Subcutaneous abdominal adipose tissue (tissue), 5 donors: ENCODE measurements around the gene CCL24.
"Not testable (repeated sequence)": the region's sequence is repeated elsewhere in the genome, so short reads cannot be mapped to it uniquely, and the experiment has no call there.

Source experiments
- H3K27ac ChIP-seq: one replicate; pipeline ENCODE4 v1.7.0; 2013; ENCODE audit warnings: low read depth, mild to moderate bottlenecking, inconsistent platforms, low read length, moderate library complexity
- H3K27me3 ChIP-seq, 5 donors: one replicate each; pipeline ENCODE4 v1.7.0; 2013; ENCODE audit warnings: low read length in 5 of 5, inconsistent platforms in 1 of 5; ENCODE audit not compliant: control insufficient read depth in 5 of 5, insufficient read depth in 4 of 5
- H3K36me3 ChIP-seq, 5 donors: one replicate each; pipeline ENCODE4 v1.7.0; 2013; ENCODE audit warnings: low read length in 5 of 5; ENCODE audit not compliant: control insufficient read depth in 5 of 5, insufficient read depth in 5 of 5
- H3K4me1 ChIP-seq, 5 donors: one replicate each; pipeline ENCODE4 v1.7.0; 2013; ENCODE audit warnings: low read length in 5 of 5, mild to moderate bottlenecking in 3 of 5, moderate library complexity in 1 of 5; ENCODE audit not compliant: control insufficient read depth in 5 of 5, insufficient read depth in 5 of 5
- H3K4me3 ChIP-seq, 5 donors: one replicate each; pipeline ENCODE4 v1.7.0; 2013; ENCODE audit warnings: low read length in 5 of 5, low read depth in 1 of 5
- H3K9ac ChIP-seq, 5 donors: one replicate each; pipeline ENCODE4 v1.7.0; 2013; ENCODE audit warnings: low read length in 5 of 5, mild to moderate bottlenecking in 4 of 5, moderate library complexity in 3 of 5
- H3K9me3 ChIP-seq, 5 donors: one replicate each; pipeline ENCODE4 v1.7.0; 2013; ENCODE audit warnings: low read length in 5 of 5; ENCODE audit not compliant: control insufficient read depth in 5 of 5
- donor health status: healthy.
- donor health status: healthy.
- donor health status: healthy.
- donor health status: healthy.
- donor health status: healthy.

Gene CCL24

DNA sequence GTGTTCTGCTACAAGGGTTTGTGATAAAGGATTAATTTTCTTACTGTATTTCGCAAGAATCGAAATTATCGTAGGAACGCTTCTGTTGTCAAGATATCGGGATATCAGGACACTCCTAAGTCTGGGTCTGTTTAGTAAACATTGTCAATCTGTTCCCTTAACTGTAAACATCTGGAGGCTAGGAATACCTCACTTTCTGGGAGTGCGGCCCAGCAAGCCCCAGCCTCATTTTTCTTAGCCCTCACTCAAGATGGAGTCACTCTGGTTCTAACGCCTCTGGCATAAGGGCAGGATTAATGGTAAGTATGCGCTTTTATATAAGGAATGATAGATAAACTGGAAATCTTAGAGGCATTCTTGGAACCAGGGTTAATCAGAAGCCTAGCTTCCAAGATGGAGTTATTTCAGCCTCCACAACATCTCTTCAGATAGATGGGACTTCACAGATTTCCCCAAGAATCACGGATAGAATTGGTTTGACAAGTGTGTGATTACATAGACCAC is 30.1 kb upstream of the CCL24 start:
- no peaks in the 10 kb centered on the region for H3K27me3 ChIP-seq
- peaks cover 0 to 20% (median 17%) of the 10 kb centered on the region in 5 donors for H3K4me1 ChIP-seq
- H3K36me3 ChIP-seq = no peaks in the 10 kb centered on the region
- no peaks in the 10 kb centered on the region for H3K9me3 ChIP-seq
- no peak overlapping the region for H3K4me3 ChIP-seq
- H3K27ac ChIP-seq = no peak overlapping the region
- H3K9ac ChIP-seq = no peak overlapping the region

GRCh38 chr7:75842836-75843446 is 29.3 kb upstream of the CCL24 start:
- no peak overlapping the region for H3K4me3 ChIP-seq
- no peaks in the 10 kb centered on the region for H3K36me3 ChIP-seq
- no peak overlapping the region for H3K27ac ChIP-seq
- peak overlapping the region in 2 of 5 donors; percentile 1 to 40 for H3K9ac ChIP-seq
- no peaks in the 10 kb centered on the region for H3K27me3 ChIP-seq
- H3K9me3 ChIP-seq = no peaks in the 10 kb centered on the region
- peaks cover 0 to 20% (median 17%) of the 10 kb centered on the region in 5 donors for H3K4me1 ChIP-seq

DNA sequence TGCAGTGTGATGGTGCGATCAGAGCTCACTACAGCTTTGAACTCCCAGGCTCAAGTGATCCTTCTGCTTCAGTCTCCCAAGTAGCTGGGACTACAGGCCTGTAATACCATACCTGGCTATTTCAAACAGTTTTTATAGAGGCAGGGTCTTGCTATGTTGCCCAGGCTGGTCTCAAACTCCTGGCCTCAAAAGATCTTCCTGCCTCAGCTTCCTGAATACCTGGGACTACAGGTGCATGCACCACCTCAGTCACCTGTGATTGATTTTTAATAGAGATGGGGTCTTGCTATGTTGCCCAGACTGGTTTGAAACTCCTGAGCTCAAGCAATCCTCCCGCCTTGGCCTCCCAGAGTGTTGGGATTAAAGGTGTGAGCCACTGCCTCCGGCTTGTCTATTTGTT is 26.4 kb upstream of the CCL24 start:
- no peaks in the 10 kb centered on the region for H3K27me3 ChIP-seq
- no peak overlapping the region for H3K9ac ChIP-seq
- no peaks in the 10 kb centered on the region for H3K9me3 ChIP-seq
- no peak overlapping the region for H3K27ac ChIP-seq
- peaks cover 0 to 20% (median 17%) of the 10 kb centered on the region in 5 donors for H3K4me1 ChIP-seq
- H3K36me3 ChIP-seq = no peaks in the 10 kb centered on the region
- no peak overlapping the region for H3K4me3 ChIP-seq

DNA sequence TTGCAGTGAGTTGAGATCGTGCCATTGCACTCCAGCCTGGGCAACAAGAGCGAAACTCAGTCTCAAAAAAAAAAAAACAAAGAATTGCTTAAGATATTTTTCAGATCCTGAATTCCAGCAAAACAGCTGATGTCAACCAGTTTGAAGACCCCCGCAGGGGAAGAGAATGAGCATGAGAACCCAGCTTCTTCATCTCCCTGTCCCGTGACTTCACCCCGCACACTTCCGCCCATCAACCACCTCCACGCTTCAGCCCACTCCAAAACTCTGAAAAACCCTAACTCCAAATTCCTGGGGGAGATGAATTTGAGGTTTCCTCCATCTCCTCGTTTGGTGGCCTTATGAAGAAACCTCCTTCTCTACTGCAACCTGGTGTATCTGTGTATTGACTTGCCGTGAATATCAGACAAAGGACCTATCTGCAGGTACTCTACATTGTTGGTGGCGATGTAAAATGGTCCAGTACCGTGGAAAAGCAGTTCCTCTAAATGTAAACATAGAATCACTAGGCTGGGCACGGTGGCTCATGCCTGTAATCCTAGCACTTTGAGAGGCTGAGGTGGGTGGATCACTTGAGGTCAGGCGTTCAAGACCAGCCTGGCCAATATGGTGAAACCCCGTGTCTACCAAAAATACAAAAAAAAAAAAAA is 24.8 kb upstream of the CCL24 start:
- H3K27ac ChIP-seq, H3K27me3 ChIP-seq, H3K36me3 ChIP-seq, H3K4me3 ChIP-seq, H3K9ac ChIP-seq, H3K9me3 ChIP-seq: not testable (repeated sequence)
- H3K4me1 ChIP-seq = peaks cover 0 to 20% (median 17%) of the 10 kb centered on the region in 5 donors

DNA sequence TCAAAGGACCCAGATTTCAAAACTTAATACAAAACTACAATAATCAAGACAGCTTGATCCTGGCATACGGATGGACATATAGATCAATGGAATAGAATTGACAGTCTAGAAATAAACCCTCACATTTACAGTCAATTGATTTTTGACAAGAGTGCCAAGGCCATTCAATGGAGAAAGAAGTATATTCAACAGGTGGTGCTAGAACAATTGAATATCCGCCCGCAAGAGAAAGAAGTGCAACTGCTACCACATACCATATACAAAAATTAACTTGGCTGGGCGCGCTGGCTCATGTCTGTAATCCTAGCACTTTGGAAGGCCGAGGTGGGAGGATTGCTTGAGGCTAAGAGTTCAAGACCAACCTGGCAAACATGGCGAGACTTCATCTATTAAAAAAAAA is 23.2 kb upstream of the CCL24 start:
- Histone ChIP-seq H3K4me3 (no peak overlapping the region), H3K9ac (no peak overlapping the region), H3K27me3 (no peaks in the 10 kb centered on the region), H3K4me1 (peaks cover 0 to 8% (median 6%) of the 10 kb centered on the region in 5 donors), H3K9me3 (no peaks in the 10 kb centered on the region), H3K27ac (no peak overlapping the region), H3K36me3 (no peaks in the 10 kb centered on the region)

GRCh38 chr7:75835688-75836285 is 22.2 kb upstream of the CCL24 start:
- Histone ChIP-seq H3K4me3 (no peak overlapping the region), H3K36me3 (no peaks in the 10 kb centered on the region)

DNA sequence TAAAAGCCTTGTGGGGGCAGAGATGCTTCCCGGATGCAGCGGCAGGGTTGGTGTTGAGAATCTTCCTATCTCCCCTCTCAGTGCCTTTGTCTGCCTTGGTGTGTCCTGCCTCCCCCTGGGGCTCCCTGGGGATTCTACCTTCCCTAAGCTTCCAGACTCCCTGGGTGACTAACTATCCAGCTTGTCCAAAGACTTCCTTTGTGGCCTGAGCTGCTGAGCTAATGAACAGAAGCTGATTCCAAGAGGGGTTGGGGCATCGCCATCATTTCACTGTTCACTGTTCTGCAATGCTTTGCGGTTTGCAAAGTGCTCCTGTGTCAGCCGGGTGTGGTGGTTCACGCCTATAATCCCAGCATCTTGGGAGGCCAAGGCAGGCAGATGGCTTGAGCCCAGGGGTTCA is 20.1 kb upstream of the CCL24 start:
- not testable (repeated sequence) for H3K4me3 ChIP-seq, H3K4me1 ChIP-seq, H3K27ac ChIP-seq, H3K9ac ChIP-seq, H3K36me3 ChIP-seq, H3K27me3 ChIP-seq, H3K9me3 ChIP-seq

More at GRCh38 chr7:75835688-75836285, 22.2 kb upstream of the CCL24 start:
- no peaks in the 10 kb centered on the region for H3K4me1 ChIP-seq
- H3K9ac ChIP-seq = no peak overlapping the region
- no peaks in the 10 kb centered on the region for H3K9me3 ChIP-seq
- H3K27ac ChIP-seq = no peak overlapping the region
- H3K27me3 ChIP-seq = no peaks in the 10 kb centered on the region

DNA sequence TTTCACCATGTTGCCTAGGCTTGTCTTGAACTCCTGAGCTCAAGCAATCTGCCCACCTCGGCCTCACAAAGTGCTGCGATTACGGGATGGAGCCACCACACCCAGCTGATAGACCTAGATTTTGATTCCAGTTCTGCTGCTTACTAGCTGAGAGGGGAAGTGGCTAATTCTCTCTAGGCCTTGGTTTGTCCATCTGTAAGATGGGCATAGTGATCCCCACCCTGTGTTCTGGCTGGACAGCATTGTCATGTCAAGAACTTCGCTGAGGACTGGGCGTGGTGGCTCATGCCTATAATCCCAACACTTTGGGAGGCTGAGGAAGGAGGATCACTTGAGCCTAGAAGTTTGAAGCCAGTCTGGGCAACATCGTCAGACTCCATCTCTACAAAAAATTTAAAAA is 17.4 kb upstream of the CCL24 start:
- H3K9ac ChIP-seq = no peak overlapping the region
- H3K36me3 ChIP-seq = no peaks in the 10 kb centered on the region
- H3K9me3 ChIP-seq = no peaks in the 10 kb centered on the region
- H3K4me1 ChIP-seq = peaks cover 0 to 2% (median 0%) of the 10 kb centered on the region in 5 donors
- no peak overlapping the region for H3K4me3 ChIP-seq
- no peaks in the 10 kb centered on the region for H3K27me3 ChIP-seq
- H3K27ac ChIP-seq = no peak overlapping the region

DNA sequence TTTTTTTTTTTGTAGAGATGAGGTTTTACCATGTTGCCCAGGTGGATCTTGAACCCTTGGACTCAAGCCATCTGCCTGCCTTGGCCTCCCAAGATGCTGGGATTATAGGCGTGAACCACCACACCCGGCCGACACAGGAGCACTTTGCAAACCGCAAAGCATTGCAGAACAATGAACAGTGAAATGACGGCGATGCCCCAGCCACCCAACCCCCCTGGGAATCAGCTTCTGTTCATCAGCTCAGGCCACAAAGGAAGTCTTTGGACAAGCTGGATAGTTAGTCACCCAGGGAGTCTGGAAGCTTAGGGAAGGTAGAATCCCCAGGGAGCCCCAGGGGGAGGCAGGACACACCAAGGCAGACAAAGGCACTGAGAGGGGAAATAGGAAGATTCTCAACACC is 16.1 kb upstream of the CCL24 start:
- not testable (repeated sequence) for H3K4me1 ChIP-seq, H3K9me3 ChIP-seq, H3K27ac ChIP-seq, H3K9ac ChIP-seq, H3K36me3 ChIP-seq, H3K4me3 ChIP-seq, H3K27me3 ChIP-seq

- Histone ChIP-seq H3K27me3 (no peaks in the 10 kb centered on the region), H3K4me1 (peaks cover 0 to 4% (median 0%) of the 10 kb centered on the region in 5 donors), H3K9me3 (no peaks in the 10 kb centered on the region), H3K4me3 (no peak overlapping the region), H3K9ac (no peak overlapping the region), H3K27ac (no peak overlapping the region), H3K36me3 (no peaks in the 10 kb centered on the region)
Measured at GRCh38 chr7:75823198-75823910, 9.7 kb upstream of the CCL24 start.
